AG04449 (cell line): ENCODE results near the gene FCHSD2.

Source experiments
- CTCF ChIA-PET: fragments of 350-600 bp; formaldehyde crosslinking; extraction: SDS; loops from one replicate; lab custom pipeline; 2021; ENCODE audit warnings: antibody characterized with exemption; lab: Yijun Ruan, JAX
- POLR2A ChIA-PET: fragments of 400-600, 350-600 bp; formaldehyde crosslinking; extraction: SDS; loops from one replicate; lab custom pipeline; 2020; ENCODE audit warnings: antibody characterized with exemption, inconsistent platforms; lab: Yijun Ruan, JAX
- DNase-seq: peaks from one replicate; pipeline ENCODE4 v3.0.0-alpha.2; 2010; ENCODE audit warnings: low read depth, low spot score
- H3K4me3 ChIP-seq: 2 replicates; pipeline ENCODE4 v1.5.1; 2011; ENCODE audit warnings: low read depth, mild to moderate bottlenecking, control low read depth, low read length
- TF ChIP-seq, protein P1 (sequence below): IDR thresholded peaks from one replicate; pipeline ENCODE4 v1.5.1; 2011; ENCODE audit warnings: mild to moderate bottlenecking, moderate library complexity, low read length, control low read depth, inconsistent platforms; ENCODE audit not compliant: insufficient read depth; ENCODE audit errors: missing control alignments

The FCHSD2 gene

DNA sequence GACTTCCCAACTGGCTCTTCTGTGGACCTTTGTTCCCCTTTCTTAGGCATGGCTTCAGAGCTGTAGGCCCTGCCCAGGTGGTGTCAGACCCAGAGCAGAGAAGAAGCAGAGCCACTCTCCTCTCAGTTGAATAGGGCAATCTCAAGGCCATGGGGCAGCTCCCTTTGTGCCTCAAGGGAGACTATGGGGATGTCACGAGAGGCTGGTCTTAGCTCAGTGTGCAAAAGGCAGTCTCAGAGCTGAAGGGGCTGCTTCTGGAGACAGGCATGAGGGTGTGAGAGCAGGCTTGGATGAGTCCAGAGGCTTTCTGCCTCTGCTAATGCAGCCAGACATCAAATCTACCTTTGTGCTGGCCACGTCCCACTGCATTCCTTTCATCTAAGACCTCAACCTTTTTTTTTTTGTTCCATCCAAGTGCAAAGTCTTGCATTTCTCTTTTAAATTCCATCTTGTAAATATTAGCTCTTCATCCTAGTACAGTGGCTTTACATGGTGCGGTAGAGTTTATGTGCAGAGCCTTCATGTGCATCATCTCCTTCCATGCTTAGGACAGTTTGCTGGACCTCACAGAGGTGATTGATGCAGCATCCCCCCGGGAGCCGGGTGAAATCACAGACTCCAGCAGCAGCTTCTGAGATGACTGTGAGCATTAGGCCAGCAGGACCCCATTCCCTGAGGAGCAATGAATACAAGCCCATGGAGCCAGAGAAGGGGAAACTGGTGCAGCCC is 34.2 kb upstream of the FCHSD2 start:
- no peak for DNase-seq
- ChIA-PET POLR2A (no interaction called here), CTCF (interaction anchor here (0.9 to 7.4 kb wide), 19 partner anchors 8 to 657 kb away, joined by 3 to 324 read pairs (median 12); partner anchors contain the start of genes ATG16L2, FCHSD2 and STARD10)
- H3K4me3 ChIP-seq, result no peak overlapping the region
- TF ChIP-seq, protein P1, sequence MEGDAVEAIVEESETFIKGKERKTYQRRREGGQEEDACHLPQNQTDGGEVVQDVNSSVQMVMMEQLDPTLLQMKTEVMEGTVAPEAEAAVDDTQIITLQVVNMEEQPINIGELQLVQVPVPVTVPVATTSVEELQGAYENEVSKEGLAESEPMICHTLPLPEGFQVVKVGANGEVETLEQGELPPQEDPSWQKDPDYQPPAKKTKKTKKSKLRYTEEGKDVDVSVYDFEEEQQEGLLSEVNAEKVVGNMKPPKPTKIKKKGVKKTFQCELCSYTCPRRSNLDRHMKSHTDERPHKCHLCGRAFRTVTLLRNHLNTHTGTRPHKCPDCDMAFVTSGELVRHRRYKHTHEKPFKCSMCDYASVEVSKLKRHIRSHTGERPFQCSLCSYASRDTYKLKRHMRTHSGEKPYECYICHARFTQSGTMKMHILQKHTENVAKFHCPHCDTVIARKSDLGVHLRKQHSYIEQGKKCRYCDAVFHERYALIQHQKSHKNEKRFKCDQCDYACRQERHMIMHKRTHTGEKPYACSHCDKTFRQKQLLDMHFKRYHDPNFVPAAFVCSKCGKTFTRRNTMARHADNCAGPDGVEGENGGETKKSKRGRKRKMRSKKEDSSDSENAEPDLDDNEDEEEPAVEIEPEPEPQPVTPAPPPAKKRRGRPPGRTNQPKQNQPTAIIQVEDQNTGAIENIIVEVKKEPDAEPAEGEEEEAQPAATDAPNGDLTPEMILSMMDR, result no peak

DNA sequence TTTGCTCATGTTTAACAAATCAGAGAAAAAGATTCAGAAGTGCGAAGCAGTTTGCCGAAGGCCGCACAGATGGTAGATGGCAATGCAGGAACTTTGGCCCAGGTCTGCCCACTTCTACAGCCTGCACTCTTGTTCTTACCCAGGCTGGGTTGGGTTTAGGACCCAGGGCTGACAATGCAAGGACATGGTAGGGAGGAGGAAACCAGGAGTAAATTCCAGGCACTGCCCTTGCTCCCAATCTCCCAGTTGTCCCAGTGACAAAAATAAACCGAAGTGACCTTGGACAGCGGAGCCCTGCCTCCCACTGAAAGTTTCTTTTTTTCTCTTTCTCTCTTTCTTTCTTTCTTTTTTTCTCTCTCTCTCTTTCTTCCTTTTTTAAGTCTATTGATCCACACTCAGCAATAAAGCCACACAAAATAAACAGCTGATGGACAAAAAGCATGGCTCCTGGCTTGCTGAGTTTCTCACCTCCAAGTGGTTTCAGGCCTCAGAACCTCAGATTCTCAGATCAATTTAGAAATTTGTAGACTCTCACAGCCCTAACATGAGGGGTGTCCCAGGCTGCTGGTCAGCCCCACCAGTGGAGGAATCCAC is 33.5 kb upstream of the FCHSD2 start:
- TF ChIP-seq, protein P1, result no peak
- DNase-seq, result no peak
- H3K4me3 ChIP-seq, result no peak overlapping the region
- ChIA-PET POLR2A (no interaction called here), CTCF (interaction anchor here (0.9 to 7.4 kb wide), 8 partner anchors 11 to 450 kb away, joined by 3 to 324 read pairs (median 50); partner anchors contain the start of gene FCHSD2)

DNA sequence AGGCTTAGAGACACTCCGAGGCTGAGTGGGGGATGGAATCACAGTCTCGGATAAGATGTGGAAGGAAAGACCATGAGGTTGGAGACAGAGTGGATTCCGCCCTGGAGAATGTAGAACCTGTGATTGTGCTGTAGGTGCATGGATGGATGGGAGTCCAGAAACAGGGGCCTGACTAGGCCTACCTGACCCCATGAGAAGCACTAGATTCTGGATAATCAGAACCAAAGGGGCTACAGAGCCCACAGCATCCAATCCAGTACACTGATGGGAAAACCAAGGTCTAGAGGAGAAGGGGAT is 32.3 kb upstream of the FCHSD2 start:
- TF ChIP-seq, protein P1, result no peak
- POLR2A ChIA-PET, result no interaction called here
- CTCF ChIA-PET, result interaction anchor here (1.1 kb wide), 1 partner anchor 342 kb away, joined by 3 read pairs; no protein-coding TSS in a partner anchor
- H3K4me3 ChIP-seq, result no peak overlapping the region
- DNase-seq, result no peak

DNA sequence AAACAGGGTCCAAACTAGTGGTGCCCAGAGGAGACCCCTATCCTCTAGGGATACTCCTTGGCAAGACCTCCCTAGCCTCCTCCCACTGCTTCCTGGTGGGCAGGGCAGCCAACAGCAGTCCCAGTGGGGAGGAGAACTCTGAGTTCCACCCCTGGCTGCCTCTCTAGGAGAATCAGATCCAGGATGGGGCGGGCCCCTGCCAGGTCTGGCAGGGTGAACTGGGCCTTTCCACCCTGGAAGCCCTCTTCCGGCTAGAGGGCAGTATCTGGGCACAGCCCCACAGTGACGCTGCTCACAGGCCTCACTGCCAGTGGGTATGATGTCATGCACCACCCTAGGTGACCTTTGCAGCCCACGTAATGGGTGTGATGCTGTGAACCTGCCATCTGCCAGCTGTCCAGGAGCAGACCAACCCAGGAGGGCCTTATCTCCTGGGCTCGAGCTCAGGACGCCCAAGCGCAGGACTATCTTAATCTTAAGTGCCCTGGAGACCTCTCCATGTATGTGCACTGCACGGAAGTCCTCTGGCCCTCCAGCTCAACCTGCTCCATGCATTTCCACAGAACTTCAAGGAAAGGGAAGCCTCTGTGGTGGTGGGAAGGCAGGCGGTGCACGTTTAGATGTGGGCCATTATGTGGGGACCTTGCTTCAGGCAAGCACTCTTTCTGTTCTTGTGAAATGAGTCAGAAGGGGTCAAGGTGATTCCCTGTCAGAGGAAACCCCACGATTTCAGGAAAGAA is 31.8 kb upstream of the FCHSD2 start:
- ChIA-PET CTCF (interaction anchor here (1.1 kb wide), 1 partner anchor 342 kb away, joined by 3 read pairs; no protein-coding TSS in a partner anchor), POLR2A (no interaction called here)
- H3K4me3 ChIP-seq, result no peak overlapping the region
- no peak for DNase-seq
- TF ChIP-seq, protein P1, result no peak

DNA sequence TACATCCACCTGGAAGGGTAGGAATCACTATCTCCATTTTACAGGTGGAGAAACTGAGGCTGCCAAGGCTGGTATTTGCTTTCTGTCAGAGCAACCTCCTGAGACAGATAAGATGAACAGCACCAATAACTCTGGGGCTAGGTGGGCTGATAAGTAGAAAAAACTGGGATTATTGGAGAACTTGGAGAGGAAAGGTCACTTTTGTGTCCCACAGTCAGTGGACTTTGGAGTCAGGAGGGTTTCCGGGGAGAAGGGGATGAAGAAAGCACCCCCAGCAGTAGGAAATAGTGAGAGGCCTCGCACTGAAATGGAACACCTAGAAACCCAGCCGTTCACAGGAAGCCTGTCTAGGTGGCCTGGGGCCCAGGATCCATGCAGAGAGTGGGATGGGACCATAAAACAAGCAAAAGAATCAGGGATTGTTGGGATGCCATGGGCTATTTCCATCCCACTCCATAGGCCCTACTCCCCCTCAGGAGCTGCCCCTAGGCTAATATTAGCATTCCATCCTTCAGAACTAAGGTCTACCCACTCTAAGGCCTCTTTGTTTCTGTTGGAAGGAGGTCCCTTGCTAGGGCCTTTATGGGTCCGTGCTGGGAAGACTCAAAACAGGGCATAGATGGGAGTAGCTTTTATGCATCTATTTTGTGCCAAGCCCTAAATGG is 31.0 kb upstream of the FCHSD2 start:
- no peak overlapping the region for H3K4me3 ChIP-seq
- ChIA-PET CTCF (interaction anchor here (1.0 to 1.1 kb wide), 2 partner anchors 341 kb away, joined by 3 read pairs; no protein-coding TSS in a partner anchor), POLR2A (no interaction called here)
- no peak for DNase-seq
- TF ChIP-seq, protein P1, result no peak
